ENCODE results near the gene TSPEAR. TPM values are rescaled to one million over a fixed set of nuclear protein-coding genes. Genes with fewer than 3 reads are reported as not detected.
A peak's percentile ranks its signal among the peaks of the same experiment; 100 is the strongest.

Gene TSPEAR
- total RNA-seq, 6 experiments from 2014 or later = not detected

- intact Hi-C loops (cut with DNase I) = no loop called here
- H3K4me3 ChIP-seq = no peak overlapping the region
- ATAC-seq (no peak), DNase-seq (no peak)
- peaks cover 0 to 4% (median 0%) of the 10 kb centered on the region in 4 donors for H3K9me3 ChIP-seq
- H3K36me3 ChIP-seq = no peaks in the 10 kb centered on the region
- H3K27me3 ChIP-seq = no peaks in the 10 kb centered on the region
- H3K27ac ChIP-seq = no peak overlapping the region
- 91% methylated on average over 3 of the region's 13 CpGs for WGBS (ENCODE audit: insufficient coverage, low coverage, low lambda C conversion rate, missing lambda C conversion rate)
- H3K4me1 ChIP-seq = no peaks in the 10 kb centered on the region
- TF ChIP-seq, protein P1, sequence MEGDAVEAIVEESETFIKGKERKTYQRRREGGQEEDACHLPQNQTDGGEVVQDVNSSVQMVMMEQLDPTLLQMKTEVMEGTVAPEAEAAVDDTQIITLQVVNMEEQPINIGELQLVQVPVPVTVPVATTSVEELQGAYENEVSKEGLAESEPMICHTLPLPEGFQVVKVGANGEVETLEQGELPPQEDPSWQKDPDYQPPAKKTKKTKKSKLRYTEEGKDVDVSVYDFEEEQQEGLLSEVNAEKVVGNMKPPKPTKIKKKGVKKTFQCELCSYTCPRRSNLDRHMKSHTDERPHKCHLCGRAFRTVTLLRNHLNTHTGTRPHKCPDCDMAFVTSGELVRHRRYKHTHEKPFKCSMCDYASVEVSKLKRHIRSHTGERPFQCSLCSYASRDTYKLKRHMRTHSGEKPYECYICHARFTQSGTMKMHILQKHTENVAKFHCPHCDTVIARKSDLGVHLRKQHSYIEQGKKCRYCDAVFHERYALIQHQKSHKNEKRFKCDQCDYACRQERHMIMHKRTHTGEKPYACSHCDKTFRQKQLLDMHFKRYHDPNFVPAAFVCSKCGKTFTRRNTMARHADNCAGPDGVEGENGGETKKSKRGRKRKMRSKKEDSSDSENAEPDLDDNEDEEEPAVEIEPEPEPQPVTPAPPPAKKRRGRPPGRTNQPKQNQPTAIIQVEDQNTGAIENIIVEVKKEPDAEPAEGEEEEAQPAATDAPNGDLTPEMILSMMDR (IDR thresholded peaks at IDR 0.05) = no peak
Measured at GRCh38 chr21:44677881-44678280, 33.5 kb downstream of the TSPEAR start.

GRCh38 chr21:44671911-44672310, 39.5 kb downstream of the TSPEAR start:
- Histone ChIP-seq H3K27ac (no peak overlapping the region), H3K4me1 (no peaks in the 10 kb centered on the region), H3K4me3 (no peak overlapping the region), H3K36me3 (no peaks in the 10 kb centered on the region), H3K9me3 (peaks cover 0 to 4% (median 0%) of the 10 kb centered on the region in 4 donors), H3K27me3 (no peaks in the 10 kb centered on the region)
- DNase-seq (no peak), ATAC-seq (no peak)
- no CpG with 5 or more reads among the region's 1 CpG for WGBS (ENCODE audit: insufficient coverage, low coverage, low lambda C conversion rate, missing lambda C conversion rate)
- TF ChIP-seq POLR2A (IDR thresholded peaks at IDR 0.05) = no peak
- TF ChIP-seq, protein P1 (IDR thresholded peaks at IDR 0.05) = no peak
- intact Hi-C loops (cut with DNase I) = no loop called here

- no peaks in the 10 kb centered on the region for H3K36me3 ChIP-seq
- H3K4me1 ChIP-seq = no peaks in the 10 kb centered on the region
- intact Hi-C loops (cut with DNase I) = no loop called here
- DNase-seq (no peak), ATAC-seq (no peak)
- H3K9me3 ChIP-seq = peaks cover 0 to 4% (median 0%) of the 10 kb centered on the region in 4 donors
- H3K4me3 ChIP-seq = no peak overlapping the region
- H3K27ac ChIP-seq = no peak overlapping the region
- no peak for TF ChIP-seq POLR2A (IDR thresholded peaks at IDR 0.05)
- TF ChIP-seq, protein P1 (IDR thresholded peaks at IDR 0.05) = no peak
- 49% methylated on average over 3 of the region's 3 CpGs for WGBS (ENCODE audit: insufficient coverage, low coverage, low lambda C conversion rate, missing lambda C conversion rate)
- H3K27me3 ChIP-seq = no peaks in the 10 kb centered on the region
Measured at GRCh38 chr21:44670642-44671432, 40.5 kb downstream of the TSPEAR start.

- TF ChIP-seq POLR2A (IDR thresholded peaks at IDR 0.05) = no peak
- H3K4me3 ChIP-seq = no peak overlapping the region
- 44% methylated on average over 1 of the region's 1 CpG for WGBS (ENCODE audit: insufficient coverage, low coverage, low lambda C conversion rate, missing lambda C conversion rate)
- no peak overlapping the region for H3K27ac ChIP-seq
- intact Hi-C loops (cut with DNase I) = no loop called here
- DNase-seq (no peak), ATAC-seq (no peak)
- no peaks in the 10 kb centered on the region for H3K36me3 ChIP-seq
- no peaks in the 10 kb centered on the region for H3K27me3 ChIP-seq
- no peaks in the 10 kb centered on the region for H3K9me3 ChIP-seq
- H3K4me1 ChIP-seq = no peaks in the 10 kb centered on the region
Measured at GRCh38 chr21:44667612-44668011, 43.8 kb downstream of the TSPEAR start.

DNA sequence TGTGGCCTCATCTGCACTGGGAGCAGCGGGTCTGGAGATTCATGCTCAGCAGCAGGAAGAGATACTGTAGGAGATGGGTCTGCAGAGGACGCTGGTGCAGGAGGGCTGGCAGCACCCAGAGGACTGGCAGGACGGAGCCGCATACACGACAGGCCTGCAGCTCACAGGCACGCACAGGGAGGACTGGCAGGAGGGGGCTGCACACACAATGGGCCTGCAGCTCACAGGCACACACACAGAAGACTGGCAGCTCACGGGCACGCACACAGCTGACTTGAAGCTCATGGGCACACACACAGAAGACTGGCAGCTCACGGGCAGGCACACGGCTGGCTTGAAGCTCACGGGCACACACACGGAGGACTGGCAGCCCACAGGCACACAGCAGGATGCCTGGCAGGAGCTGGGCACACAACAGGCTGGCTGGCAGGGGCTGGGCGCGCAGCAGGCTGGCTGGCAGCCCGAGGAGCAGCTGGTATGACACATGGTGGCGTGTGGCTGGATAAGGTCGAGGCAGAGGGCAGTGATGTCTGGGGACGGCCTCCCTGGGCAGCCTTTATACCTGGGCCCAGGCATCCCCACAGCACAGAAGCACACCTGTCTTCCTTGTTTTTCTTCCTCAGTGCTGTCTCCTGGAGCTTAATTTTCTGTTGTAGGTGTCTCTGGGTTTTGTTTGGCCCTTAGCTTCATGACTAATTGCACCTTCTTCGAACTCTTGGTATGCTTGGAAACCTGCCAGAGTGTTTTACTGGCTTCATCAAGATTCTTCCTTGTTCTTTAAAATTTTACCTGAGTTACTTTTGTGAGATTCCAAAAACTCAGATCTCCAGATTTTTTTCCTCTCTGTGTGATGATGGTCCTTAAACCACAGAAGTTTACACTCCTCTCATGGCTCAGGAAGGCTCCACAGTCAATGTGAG, 44.7 kb downstream of the TSPEAR start, which contains the start of gene KRTAP12-2:
KRTAP12-2 (minus strand) TSS at position 527 of the 920 bp plus-strand sequence; CDS start at position 486, 41 bp downstream.
- 55% methylated on average over 2 of the region's 19 CpGs for WGBS (ENCODE audit: insufficient coverage, low coverage, low lambda C conversion rate, missing lambda C conversion rate)
- Histone ChIP-seq H3K27me3 (no peaks in the 10 kb centered on the region), H3K36me3 (no peaks in the 10 kb centered on the region), H3K27ac (no peak within 1 kb of the TSS), H3K4me1 (no peaks in the 10 kb centered on the region), H3K4me3 (no peak within 1 kb of the TSS), H3K9me3 (no peaks in the 10 kb centered on the region)
- no peak for TF ChIP-seq POLR2A (IDR thresholded peaks at IDR 0.05)
- TF ChIP-seq, protein P1 (IDR thresholded peaks at IDR 0.05) = no peak
- DNase-seq (no peak), ATAC-seq (peak in 1 of 4 donors; percentile 39)
- intact Hi-C loops (cut with DNase I) = no loop called here

Data from right lobe of liver (tissue), 6 donors.